Stomach (tissue), 4 donors: ENCODE measurements around the gene RIC8A.

Source experiments
- CTCF ChIP-seq, 7 experiments: fragments of 450-650 bp in 4 of 7; fragments of 200-600 bp in 3 of 7; sonication (generic) in 3 of 7; IDR thresholded peaks; one replicate each; pipeline ENCODE4 v1.5.1; 2016 to 2019; ENCODE audit warnings: antibody characterized with exemption in 7 of 7, control low read depth in 2 of 7, mild to moderate bottlenecking in 1 of 7
- EP300 ChIP-seq: sonication (generic); formaldehyde crosslinking; IDR thresholded peaks from one replicate; pipeline ENCODE4 v1.6.1; 2017; ENCODE audit warnings: antibody characterized with exemption
- POLR2A ChIP-seq, 4 donors: fragments of 450-650 bp; IDR thresholded peaks; one replicate each; pipeline ENCODE4 v1.6.1; 2016; ENCODE audit warnings: antibody characterized with exemption in 4 of 4, control low read depth in 2 of 4, mild to moderate bottlenecking in 1 of 4, moderate library complexity in 1 of 4
- POLR2AphosphoS5 ChIP-seq, 3 donors: sonication (generic); formaldehyde crosslinking; IDR thresholded peaks; one replicate each; pipeline ENCODE4 v1.6.1; 2016; ENCODE audit warnings: antibody characterized with exemption in 3 of 3

GRCh38 chr11:224424-224823, 16.9 kb downstream of the RIC8A start:
- TF ChIP-seq EP300 = no peak
- no peak for TF ChIP-seq CTCF (IDR thresholded peaks at IDR 0.05)
- TF ChIP-seq POLR2A (IDR thresholded peaks at IDR 0.05) = no peak
- TF ChIP-seq POLR2AphosphoS5 (IDR thresholded peaks at IDR 0.05) = no peak
